WTC11 (cell line): Measurements from ENCODE around the gene IGF2BP3.

Experiments
- ATF3 ChIP-seq: sonication (generic); formaldehyde crosslinking; conservative IDR thresholded peaks from 2 replicates; pipeline ENCODE4 v1.8.1; 2022; ENCODE audit warnings: mild to moderate bottlenecking, missing genetic modification reagents
- CTCF ChIP-seq: fragments of 200-600 bp; IDR thresholded peaks from 2 replicates; pipeline ENCODE4 v1.8.0; 2022; ENCODE audit warnings: antibody characterized with exemption
- ESRRA ChIP-seq: sonication (generic); formaldehyde crosslinking; IDR thresholded peaks from 2 replicates; pipeline ENCODE4 v1.8.1; 2022; ENCODE audit warnings: mild to moderate bottlenecking, missing genetic modification reagents, borderline replicate concordance
- FOXJ3 ChIP-seq: sonication (generic); formaldehyde crosslinking; IDR thresholded peaks from 2 replicates; pipeline ENCODE4 v1.9.0; 2021; ENCODE audit warnings: missing genetic modification reagents, mild to moderate bottlenecking, borderline replicate concordance
- MAX ChIP-seq: sonication (generic); formaldehyde crosslinking; IDR thresholded peaks from 2 replicates; pipeline ENCODE4 v1.8.0; 2022; ENCODE audit warnings: mild to moderate bottlenecking, missing genetic modification reagents
- MXD4 ChIP-seq: fragments of 250-450 bp; sonication (Bioruptor Pico); IDR thresholded peaks from 2 replicates; pipeline ENCODE4 v1.8.0; 2021; ENCODE audit warnings: mild to moderate bottlenecking, moderate library complexity, borderline replicate concordance
- NR1H2 ChIP-seq: sonication (generic); formaldehyde crosslinking; IDR thresholded peaks from 2 replicates; pipeline ENCODE4 v1.9.0; 2021; ENCODE audit warnings: mild to moderate bottlenecking, moderate library complexity, missing genetic modification reagents
- TP53 ChIP-seq: sonication (generic); formaldehyde crosslinking; IDR thresholded peaks from 2 replicates; pipeline ENCODE4 v1.8.1; 2023; ENCODE audit warnings: mild to moderate bottlenecking, missing genetic modification reagents
- ZBTB21 ChIP-seq: sonication (generic); formaldehyde crosslinking; IDR thresholded peaks from 2 replicates; pipeline ENCODE4 v1.8.1; 2023; ENCODE audit warnings: mild to moderate bottlenecking, missing genetic modification reagents, borderline replicate concordance
- TF ChIP-seq, protein P1 (sequence below): sonication (generic); formaldehyde crosslinking; IDR thresholded peaks from 2 replicates; pipeline ENCODE4 v1.8.1; 2022; ENCODE audit warnings: low read depth, mild to moderate bottlenecking, moderate library complexity, missing genetic modification reagents, borderline replicate concordance
- TF ChIP-seq, protein P2 (sequence below): sonication (generic); formaldehyde crosslinking; IDR thresholded peaks from 2 replicates; pipeline ENCODE4 v1.8.0; 2023; ENCODE audit warnings: missing genetic modification reagents, mild to moderate bottlenecking, borderline replicate concordance
- TF ChIP-seq, protein P3 (sequence below): sonication (generic); formaldehyde crosslinking; IDR thresholded peaks from 2 replicates; pipeline ENCODE4 v1.8.0; 2022; ENCODE audit warnings: mild to moderate bottlenecking, missing genetic modification reagents

DNA sequence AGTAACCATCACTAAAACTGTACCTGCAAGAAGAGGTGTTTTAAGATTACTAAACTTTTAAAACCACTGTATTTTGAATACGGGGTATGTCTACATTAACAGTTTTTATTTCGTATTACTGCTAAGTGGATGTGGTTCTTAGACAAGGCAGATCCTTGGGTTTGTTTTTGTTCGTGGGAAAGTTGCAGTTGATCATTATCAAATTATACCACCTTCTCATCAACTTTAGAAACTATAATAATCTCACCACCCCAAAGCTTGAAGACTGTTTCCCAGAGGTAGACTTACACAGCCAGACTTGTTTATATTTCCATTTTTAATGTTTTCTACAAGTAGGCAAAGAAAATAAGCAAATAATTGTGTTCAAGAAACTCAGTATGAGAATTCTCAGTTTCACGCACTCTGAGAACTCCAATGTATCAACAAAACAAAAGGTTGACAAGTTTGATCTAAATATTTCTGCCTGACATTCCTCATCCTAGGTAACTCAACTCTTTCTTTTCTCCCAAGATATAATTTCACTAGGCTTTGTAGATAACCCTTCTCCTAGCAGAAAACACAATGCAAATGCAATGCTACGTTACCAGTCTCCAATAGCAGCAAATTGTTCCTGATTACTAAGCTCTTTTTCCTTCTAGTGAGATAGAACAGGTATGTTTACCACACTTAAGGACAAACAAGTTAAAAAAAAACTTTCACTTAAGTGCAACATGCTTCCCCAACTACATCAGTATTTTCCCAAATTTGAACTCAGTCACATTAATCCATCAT lies 36.0 kb downstream of the IGF2BP3 start:
- no peak for TF ChIP-seq MAX (CRISPR knock-in tag)
- TF ChIP-seq CTCF: no peak
- TF ChIP-seq, protein P1, sequence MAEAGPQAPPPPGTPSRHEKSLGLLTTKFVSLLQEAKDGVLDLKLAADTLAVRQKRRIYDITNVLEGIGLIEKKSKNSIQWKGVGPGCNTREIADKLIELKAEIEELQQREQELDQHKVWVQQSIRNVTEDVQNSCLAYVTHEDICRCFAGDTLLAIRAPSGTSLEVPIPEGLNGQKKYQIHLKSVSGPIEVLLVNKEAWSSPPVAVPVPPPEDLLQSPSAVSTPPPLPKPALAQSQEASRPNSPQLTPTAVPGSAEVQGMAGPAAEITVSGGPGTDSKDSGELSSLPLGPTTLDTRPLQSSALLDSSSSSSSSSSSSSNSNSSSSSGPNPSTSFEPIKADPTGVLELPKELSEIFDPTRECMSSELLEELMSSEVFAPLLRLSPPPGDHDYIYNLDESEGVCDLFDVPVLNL (CRISPR knock-in tag): no peak
- TF ChIP-seq NR1H2 (CRISPR knock-in tag): no peak
- no peak for TF ChIP-seq TP53
- no peak for TF ChIP-seq ZBTB21 (CRISPR knock-in tag)
- TF ChIP-seq ESRRA (CRISPR knock-in tag): no peak
- no peak for TF ChIP-seq FOXJ3 (CRISPR knock-in tag)
- TF ChIP-seq, protein P2, sequence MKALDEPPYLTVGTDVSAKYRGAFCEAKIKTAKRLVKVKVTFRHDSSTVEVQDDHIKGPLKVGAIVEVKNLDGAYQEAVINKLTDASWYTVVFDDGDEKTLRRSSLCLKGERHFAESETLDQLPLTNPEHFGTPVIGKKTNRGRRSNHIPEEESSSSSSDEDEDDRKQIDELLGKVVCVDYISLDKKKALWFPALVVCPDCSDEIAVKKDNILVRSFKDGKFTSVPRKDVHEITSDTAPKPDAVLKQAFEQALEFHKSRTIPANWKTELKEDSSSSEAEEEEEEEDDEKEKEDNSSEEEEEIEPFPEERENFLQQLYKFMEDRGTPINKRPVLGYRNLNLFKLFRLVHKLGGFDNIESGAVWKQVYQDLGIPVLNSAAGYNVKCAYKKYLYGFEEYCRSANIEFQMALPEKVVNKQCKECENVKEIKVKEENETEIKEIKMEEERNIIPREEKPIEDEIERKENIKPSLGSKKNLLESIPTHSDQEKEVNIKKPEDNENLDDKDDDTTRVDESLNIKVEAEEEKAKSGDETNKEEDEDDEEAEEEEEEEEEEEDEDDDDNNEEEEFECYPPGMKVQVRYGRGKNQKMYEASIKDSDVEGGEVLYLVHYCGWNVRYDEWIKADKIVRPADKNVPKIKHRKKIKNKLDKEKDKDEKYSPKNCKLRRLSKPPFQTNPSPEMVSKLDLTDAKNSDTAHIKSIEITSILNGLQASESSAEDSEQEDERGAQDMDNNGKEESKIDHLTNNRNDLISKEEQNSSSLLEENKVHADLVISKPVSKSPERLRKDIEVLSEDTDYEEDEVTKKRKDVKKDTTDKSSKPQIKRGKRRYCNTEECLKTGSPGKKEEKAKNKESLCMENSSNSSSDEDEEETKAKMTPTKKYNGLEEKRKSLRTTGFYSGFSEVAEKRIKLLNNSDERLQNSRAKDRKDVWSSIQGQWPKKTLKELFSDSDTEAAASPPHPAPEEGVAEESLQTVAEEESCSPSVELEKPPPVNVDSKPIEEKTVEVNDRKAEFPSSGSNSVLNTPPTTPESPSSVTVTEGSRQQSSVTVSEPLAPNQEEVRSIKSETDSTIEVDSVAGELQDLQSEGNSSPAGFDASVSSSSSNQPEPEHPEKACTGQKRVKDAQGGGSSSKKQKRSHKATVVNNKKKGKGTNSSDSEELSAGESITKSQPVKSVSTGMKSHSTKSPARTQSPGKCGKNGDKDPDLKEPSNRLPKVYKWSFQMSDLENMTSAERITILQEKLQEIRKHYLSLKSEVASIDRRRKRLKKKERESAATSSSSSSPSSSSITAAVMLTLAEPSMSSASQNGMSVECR: no peak
- TF ChIP-seq MXD4: no peak
- TF ChIP-seq, protein P3, sequence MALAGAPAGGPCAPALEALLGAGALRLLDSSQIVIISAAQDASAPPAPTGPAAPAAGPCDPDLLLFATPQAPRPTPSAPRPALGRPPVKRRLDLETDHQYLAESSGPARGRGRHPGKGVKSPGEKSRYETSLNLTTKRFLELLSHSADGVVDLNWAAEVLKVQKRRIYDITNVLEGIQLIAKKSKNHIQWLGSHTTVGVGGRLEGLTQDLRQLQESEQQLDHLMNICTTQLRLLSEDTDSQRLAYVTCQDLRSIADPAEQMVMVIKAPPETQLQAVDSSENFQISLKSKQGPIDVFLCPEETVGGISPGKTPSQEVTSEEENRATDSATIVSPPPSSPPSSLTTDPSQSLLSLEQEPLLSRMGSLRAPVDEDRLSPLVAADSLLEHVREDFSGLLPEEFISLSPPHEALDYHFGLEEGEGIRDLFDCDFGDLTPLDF: no peak
- TF ChIP-seq ATF3 (CRISPR knock-in tag): no peak
